ENCODE data around the gene IBA57. TPM values are rescaled to one million over a fixed set of nuclear protein-coding genes. Genes with fewer than 3 reads are reported as not detected.
"Not testable (repeated sequence)": the region's sequence is repeated elsewhere in the genome, so short reads cannot be mapped to it uniquely, and the experiment has no call there.

Gene IBA57
- total and polyA plus RNA-seq, 4 donors = 5.8 to 9.9 (median 7.4) TPM

GRCh38 chr1:228225740-228226139 is 60.1 kb downstream of the IBA57 start:
- H3K27ac ChIP-seq (ENCODE audit: low read depth, low read length) = no peak overlapping the region
- no peak overlapping the region for H3K4me3 ChIP-seq (ENCODE audit: low read depth, low read length)
- no peaks in the 10 kb centered on the region for H3K9me3 ChIP-seq (ENCODE audit: control insufficient read depth, insufficient read depth, low read length)
- peaks cover 8% of the 10 kb centered on the region for H3K36me3 ChIP-seq (ENCODE audit: control insufficient read depth, insufficient read depth, low read length)
- WGBS (ENCODE audit: insufficient coverage) = 92% methylated on average over 2 of the region's 2 CpGs
- no peak for DNase-seq (ENCODE audit: low read depth in 4 of 6, low spot score in 6 of 6)
- H3K4me1 ChIP-seq (ENCODE audit: control insufficient read depth, insufficient read depth, low read length) = no peaks in the 10 kb centered on the region
- no peaks in the 10 kb centered on the region for H3K27me3 ChIP-seq (ENCODE audit: control insufficient read depth, insufficient read depth, low read length)

GRCh38 chr1:228226141-228226874 is 60.7 kb downstream of the IBA57 start:
- WGBS (ENCODE audit: insufficient coverage) = 96% methylated on average over 3 of the region's 7 CpGs
- H3K27me3 ChIP-seq (ENCODE audit: control insufficient read depth, insufficient read depth, low read length) = no peaks in the 10 kb centered on the region
- H3K9me3 ChIP-seq (ENCODE audit: control insufficient read depth, insufficient read depth, low read length) = no peaks in the 10 kb centered on the region
- H3K4me1 ChIP-seq (ENCODE audit: control insufficient read depth, insufficient read depth, low read length) = no peaks in the 10 kb centered on the region
- H3K27ac ChIP-seq (ENCODE audit: low read depth, low read length) = no peak overlapping the region
- no peak for DNase-seq (ENCODE audit: low read depth in 4 of 6, low spot score in 6 of 6)
- no peak overlapping the region for H3K4me3 ChIP-seq (ENCODE audit: low read depth, low read length)
- H3K36me3 ChIP-seq (ENCODE audit: control insufficient read depth, insufficient read depth, low read length) = peaks cover 8% of the 10 kb centered on the region

- Histone ChIP-seq H3K9me3 (ENCODE audit: control insufficient read depth, insufficient read depth, low read length) (no peaks in the 10 kb centered on the region), H3K27me3 (ENCODE audit: control insufficient read depth, insufficient read depth, low read length) (no peaks in the 10 kb centered on the region), H3K36me3 (ENCODE audit: control insufficient read depth, insufficient read depth, low read length) (peaks cover 8% of the 10 kb centered on the region), H3K27ac (ENCODE audit: low read depth, low read length) (no peak overlapping the region), H3K4me3 (ENCODE audit: low read depth, low read length) (no peak overlapping the region), H3K4me1 (ENCODE audit: control insufficient read depth, insufficient read depth, low read length) (no peaks in the 10 kb centered on the region)
- DNase-seq (ENCODE audit: low read depth in 4 of 6, low spot score in 6 of 6) = no peak
- WGBS (ENCODE audit: insufficient coverage) = 60% methylated on average over 8 of the region's 10 CpGs
These were observed 61.6 kb downstream of the IBA57 start for GRCh38 chr1:228226956-228227791.

- H3K27ac ChIP-seq (ENCODE audit: low read depth, low read length); DNase-seq (ENCODE audit: low read depth in 4 of 6, low spot score in 6 of 6); H3K27me3 ChIP-seq (ENCODE audit: control insufficient read depth, insufficient read depth, low read length); H3K9me3 ChIP-seq (ENCODE audit: control insufficient read depth, insufficient read depth, low read length); H3K4me1 ChIP-seq (ENCODE audit: control insufficient read depth, insufficient read depth, low read length); H3K36me3 ChIP-seq (ENCODE audit: control insufficient read depth, insufficient read depth, low read length); H3K4me3 ChIP-seq (ENCODE audit: low read depth, low read length): not testable (repeated sequence)
- WGBS (ENCODE audit: insufficient coverage) = 100% methylated on average over 1 of the region's 5 CpGs
These were observed 62.5 kb downstream of the IBA57 start for GRCh38 chr1:228228147-228228546.

GRCh38 chr1:228228601-228229074 is 63.0 kb downstream of the IBA57 start:
- no peaks in the 10 kb centered on the region for H3K9me3 ChIP-seq (ENCODE audit: control insufficient read depth, insufficient read depth, low read length)
- H3K4me1 ChIP-seq (ENCODE audit: control insufficient read depth, insufficient read depth, low read length) = no peaks in the 10 kb centered on the region
- no peak overlapping the region for H3K4me3 ChIP-seq (ENCODE audit: low read depth, low read length)
- H3K27ac ChIP-seq (ENCODE audit: low read depth, low read length) = no peak overlapping the region
- WGBS (ENCODE audit: insufficient coverage) = 93% methylated on average over 3 of the region's 5 CpGs
- H3K27me3 ChIP-seq (ENCODE audit: control insufficient read depth, insufficient read depth, low read length) = no peaks in the 10 kb centered on the region
- no peak for DNase-seq (ENCODE audit: low read depth in 4 of 6, low spot score in 6 of 6)
- peaks cover 8% of the 10 kb centered on the region for H3K36me3 ChIP-seq (ENCODE audit: control insufficient read depth, insufficient read depth, low read length)

- H3K36me3 ChIP-seq (ENCODE audit: control insufficient read depth, insufficient read depth, low read length) = peaks cover 3% of the 10 kb centered on the region
- no peak overlapping the region for H3K27ac ChIP-seq (ENCODE audit: low read depth, low read length)
- no peak for DNase-seq (ENCODE audit: low read depth in 4 of 6, low spot score in 6 of 6)
- H3K9me3 ChIP-seq (ENCODE audit: control insufficient read depth, insufficient read depth, low read length) = no peaks in the 10 kb centered on the region
- H3K4me1 ChIP-seq (ENCODE audit: control insufficient read depth, insufficient read depth, low read length) = no peaks in the 10 kb centered on the region
- WGBS (ENCODE audit: insufficient coverage) = no CpG with 5 or more reads among the region's 2 CpGs
- no peaks in the 10 kb centered on the region for H3K27me3 ChIP-seq (ENCODE audit: control insufficient read depth, insufficient read depth, low read length)
- H3K4me3 ChIP-seq (ENCODE audit: low read depth, low read length) = no peak overlapping the region
These were observed 65.6 kb downstream of the IBA57 start for GRCh38 chr1:228231189-228231588.

Small RNA genes lying within 50 kb of the gene (small RNA-seq; reads per million reads assigned to genes)
- not detected for gene AL359510.1 (ENCODE audit: low replicate concordance)

Other genes starting within 250 kb of the IBA57 start
- gene WNT9A, start 217.9 kb upstream of the IBA57 start, total RNA-seq = 1 to 10 TPM; 1.9 to 6.4 TPM
- gene WNT9A, start 217.9 kb upstream of the IBA57 start, polyA plus RNA-seq (ENCODE audit: insufficient read length in 2 of 2) = 1 to 10 TPM; 5.0 to 5.4 TPM
- gene WNT3A, start 158.8 kb upstream of the IBA57 start, total RNA-seq = under 1 TPM in 1 of 2 donors, not detected in 1; 0.06 TPM
- gene WNT3A, start 158.8 kb upstream of the IBA57 start, polyA plus RNA-seq (ENCODE audit: insufficient read length in 2 of 2) = not detected
- 100 to 1,000 TPM; 119 to 150 TPM for gene ARF1, start 83.1 kb upstream of the IBA57 start, total RNA-seq
- 100 to 1,000 TPM; 338 to 377 TPM for gene ARF1, start 83.1 kb upstream of the IBA57 start, polyA plus RNA-seq (ENCODE audit: insufficient read length in 2 of 2)
- 10 to 100 TPM in 1 of 2 donors, 1 to 10 TPM in 1; 3.8 to 19.5 TPM for gene C1orf35, start 62.5 kb upstream of the IBA57 start, total RNA-seq
- 10 to 100 TPM; 20.7 to 29.4 TPM for gene C1orf35, start 62.5 kb upstream of the IBA57 start, polyA plus RNA-seq (ENCODE audit: insufficient read length in 2 of 2)
- gene MRPL55, start 56.5 kb upstream of the IBA57 start, total RNA-seq = 10 to 100 TPM; 37.2 to 90.4 TPM
- gene MRPL55, start 56.5 kb upstream of the IBA57 start, polyA plus RNA-seq (ENCODE audit: insufficient read length in 2 of 2) = 10 to 100 TPM; 68.5 to 73.4 TPM
- 100 to 1,000 TPM; 167 to 315 TPM for gene GUK1, start 25.5 kb upstream of the IBA57 start, total RNA-seq
- 100 to 1,000 TPM; 380 to 396 TPM for gene GUK1, start 25.5 kb upstream of the IBA57 start, polyA plus RNA-seq (ENCODE audit: insufficient read length in 2 of 2)
- gene GJC2, start 15.9 kb upstream of the IBA57 start, total RNA-seq = 10 to 100 TPM; 10.4 to 17.1 TPM
- 10 to 100 TPM; 19.1 to 20.3 TPM for gene GJC2, start 15.9 kb upstream of the IBA57 start, polyA plus RNA-seq (ENCODE audit: insufficient read length in 2 of 2)
- 10 to 100 TPM; 13.5 to 27.2 TPM for gene OBSCN, start 42.2 kb downstream of the IBA57 start, total RNA-seq
- 10 to 100 TPM; 17.1 to 27.0 TPM for gene OBSCN, start 42.2 kb downstream of the IBA57 start, polyA plus RNA-seq (ENCODE audit: insufficient read length in 2 of 2)
- gene TRIM11, start 241.0 kb downstream of the IBA57 start, total RNA-seq = 10 to 100 TPM in 1 of 2 donors, 1 to 10 TPM in 1; 9.7 to 14.7 TPM
- gene TRIM11, start 241.0 kb downstream of the IBA57 start, polyA plus RNA-seq (ENCODE audit: insufficient read length in 2 of 2) = 10 to 100 TPM; 15.2 to 20.6 TPM

All from spinal cord (tissue), 10 donors.